GM23338 (cell line): Measurements from ENCODE around the gene SSR3. TPM values are rescaled to one million over a fixed set of nuclear protein-coding genes. Genes with fewer than 3 reads are reported as not detected.

Experiments
- ATAC-seq: fragments of 200-7000 bp; cut with Tn5 transposase; 3 replicates; pipeline ENCODE4 v1.9.1; 2020
- DNase-seq: peaks from one replicate; pipeline ENCODE4 v3.0.0-alpha.2; 2015; ENCODE audit warnings: low spot score
- H2AFZ ChIP-seq: fragments of 200-600 bp; sonication (generic); 2 replicates; pipeline ENCODE4 v1.8.0; 2016; ENCODE audit warnings: antibody characterized with exemption, mild to moderate bottlenecking, moderate library complexity
- H3F3A ChIP-seq: fragments of 200-600 bp; sonication (generic); replicated peaks from 2 replicates; pipeline ENCODE4 v1.8.0; 2017; ENCODE audit warnings: antibody characterized with exemption, mixed run types, low read depth
- H3K27ac ChIP-seq: fragments of 200-600 bp; sonication (generic); 2 replicates; pipeline ENCODE4 v1.6.1; 2016; ENCODE audit warnings: low read depth
- H3K27me3 ChIP-seq: fragments of 200-600 bp; sonication (generic); 2 replicates; pipeline ENCODE4 v1.8.0; 2016; ENCODE audit warnings: mild to moderate bottlenecking, mixed run types, moderate library complexity; ENCODE audit not compliant: insufficient read depth
- H3K36me3 ChIP-seq: fragments of 200-600 bp; sonication (generic); 2 replicates; pipeline ENCODE4 v1.8.0; 2016; ENCODE audit warnings: mild to moderate bottlenecking; ENCODE audit not compliant: insufficient read depth
- H3K4me1 ChIP-seq: fragments of 200-600 bp; sonication (generic); 2 replicates; pipeline ENCODE4 v1.8.0; 2016; ENCODE audit warnings: mild to moderate bottlenecking, moderate library complexity; ENCODE audit not compliant: insufficient read depth
- H3K4me2 ChIP-seq: fragments of 200-600 bp; sonication (generic); 2 replicates; pipeline ENCODE4 v1.7.1; 2017; ENCODE audit warnings: mixed run types
- H3K4me3 ChIP-seq: fragments of 200-600 bp; sonication (generic); 2 replicates; pipeline ENCODE4 v1.6.1; 2016; ENCODE audit warnings: mixed run types
- H3K79me2 ChIP-seq: fragments of 200-600 bp; sonication (generic); replicated peaks from 2 replicates; pipeline ENCODE4 v1.8.0; 2017; ENCODE audit warnings: mild to moderate bottlenecking; ENCODE audit not compliant: insufficient read depth
- H3K9me2 ChIP-seq: fragments of 200-600 bp; sonication (generic); 2 replicates; pipeline ENCODE4 v1.8.0; 2017; ENCODE audit not compliant: insufficient read depth
- H4K20me1 ChIP-seq: fragments of 200-600 bp; sonication (generic); replicated peaks from 2 replicates; pipeline ENCODE4 v1.8.0; 2017; ENCODE audit warnings: mild to moderate bottlenecking; ENCODE audit not compliant: insufficient read depth
- H3K27ac Mint-ChIP-seq: 2 replicates; pipeline ENCODE4 v1.8.0; 2020; ENCODE audit warnings: inconsistent platforms, mild to moderate bottlenecking, moderate library complexity, mixed read lengths
- H3K27me3 Mint-ChIP-seq: 3 replicates; pipeline ENCODE4 v1.8.0; 2022; ENCODE audit warnings: low read depth, mild to moderate bottlenecking, moderate library complexity, mixed read lengths, inconsistent platforms; ENCODE audit not compliant: insufficient read depth, poor library complexity
- H3K36me3 Mint-ChIP-seq: 3 replicates; pipeline ENCODE4 v1.8.0; 2021; ENCODE audit warnings: low read depth, mild to moderate bottlenecking, inconsistent platforms, moderate library complexity, mixed read lengths
- H3K4me1 Mint-ChIP-seq: 3 replicates; pipeline ENCODE4 v1.8.0; 2020; ENCODE audit warnings: mild to moderate bottlenecking, inconsistent platforms, mixed read lengths
- H3K4me3 Mint-ChIP-seq: 3 replicates; pipeline ENCODE4 v1.8.0; 2021; ENCODE audit warnings: moderate library complexity, mild to moderate bottlenecking, inconsistent platforms, mixed read lengths
- H3K9me3 Mint-ChIP-seq: 3 replicates; pipeline ENCODE4 v1.8.0; 2020; ENCODE audit warnings: moderate library complexity, mild to moderate bottlenecking, inconsistent platforms, mixed read lengths
- EZH2 ChIP-seq: fragments of 200-600 bp; sonication (generic); IDR thresholded peaks from one replicate; pipeline ENCODE4 v1.8.0; 2017; ENCODE audit warnings: antibody characterized with exemption, mild to moderate bottlenecking, low read depth; ENCODE audit not compliant: unreplicated experiment
- ZNF114 ChIP-seq: fragments of 250-450 bp; sonication (Bioruptor Pico); IDR thresholded peaks from 2 replicates; pipeline ENCODE4 v1.5.0; 2020; ENCODE audit warnings: mild to moderate bottlenecking, moderate library complexity
- ZNF462 ChIP-seq: fragments of 250-450 bp; sonication (Bioruptor Pico); IDR thresholded peaks from 2 replicates; pipeline ENCODE4 v1.5.0; 2020; ENCODE audit warnings: mild to moderate bottlenecking, moderate library complexity
- polyA plus RNA-seq: library from polyadenylated mRNA; unstranded; fragments of >200 nt; fragmentation: Nextera tagmentation; extraction: Ambion mirVana; gene quantifications from 2 replicates; pipeline ENCODE4 v1.2.1, GENCODE V29; 2016
- total RNA-seq: library from RNA; depleted of rRNA; stranded (reverse); fragments of >200 nt; shearing (Covaris generic); gene quantifications from 2 replicates; pipeline ENCODE4 v1.2.3, GENCODE V29; 2014

The SSR3 gene
- total and polyA plus RNA-seq, 2 experiments from 2014 or later, result 143 to 173 TPM

DNA sequence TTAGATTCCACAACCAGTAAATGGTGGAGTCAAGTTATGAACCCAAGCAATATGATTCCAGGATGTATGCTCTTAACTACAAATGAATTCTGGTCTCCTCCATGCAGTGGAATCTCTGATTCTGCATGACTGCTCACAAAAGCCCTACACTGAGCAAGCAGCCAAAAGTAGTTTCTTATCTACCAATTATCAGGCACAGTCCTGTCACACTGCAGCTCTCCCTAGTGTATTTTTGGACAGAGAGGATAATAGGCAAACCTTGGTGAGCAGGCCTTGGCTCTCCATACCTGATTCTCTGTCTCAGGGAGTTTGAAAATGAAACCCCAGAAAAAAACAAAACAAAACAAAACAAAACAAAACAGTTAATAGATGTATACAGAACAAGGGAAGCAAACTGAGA lies 3.5 kb upstream of the SSR3 start (continued):
- no peak for TF ChIP-seq ZNF462 (CRISPR knock-in tag)

- no peaks in the 10 kb centered on the region for H3F3A ChIP-seq
- Mint-ChIP-seq H3K4me3 (peak overlapping the region; percentile 91), H3K27ac (peak overlapping the region; percentile 98), H3K9me3 (no peaks in the 10 kb centered on the region), H3K36me3 (peaks cover 35% of the 10 kb centered on the region), H3K4me1 (peaks cover 8% of the 10 kb centered on the region; the same call in 2 of the 3 replicates), H3K27me3 (peaks cover 8% of the 10 kb centered on the region)
- ATAC-seq, result no peak
- TF ChIP-seq ZNF114 (CRISPR knock-in tag) (no peak), EZH2 (no peak)
- H3K36me3 ChIP-seq, result peaks cover 19% of the 10 kb centered on the region; the same call in 1 of the 2 replicates
- H2AFZ ChIP-seq, result 0 out of 2 replicates have a peak overlapping the region, but pooled peaks have one; percentile 44
- H3K9me2 ChIP-seq, result no peaks in the 10 kb centered on the region
- peaks cover 54% of the 10 kb centered on the region for H3K79me2 ChIP-seq
- DNase-seq, result no peak
- H3K4me1 ChIP-seq, result peaks cover 6% of the 10 kb centered on the region
- H3K4me3 ChIP-seq, result peak overlapping the region; percentile 94
- H3K27me3 ChIP-seq, result no peaks in the 10 kb centered on the region
- peaks cover 15% of the 10 kb centered on the region; the same call in 1 of the 2 replicates for H4K20me1 ChIP-seq
- peak overlapping the region; percentile 84; the same call in 1 of the 2 replicates for H3K27ac ChIP-seq
- H3K4me2 ChIP-seq, result peak overlapping the region; percentile 98
These were observed 439 bp downstream of the SSR3 start for GRCh38 chr3:156554515-156554841.
